Activated T-helper 1 cell treated with anti-CD3 and anti-CD28 coated beads, Interleukin-2, amount 50 U/mL, for 16 hours (primary cell): ENCODE data around the gene SPATS2.
"Not testable (repeated sequence)": the region's sequence is repeated elsewhere in the genome, so short reads cannot be mapped to it uniquely, and the experiment has no call there.

Source experiments
- DNase-seq, 2 donors: peaks; one replicate each; pipeline ENCODE4 v3.0.0-alpha.2; 2020; ENCODE audit warnings: low read depth in 1 of 2, low spot score in 1 of 2

SPATS2 gene

DNA sequence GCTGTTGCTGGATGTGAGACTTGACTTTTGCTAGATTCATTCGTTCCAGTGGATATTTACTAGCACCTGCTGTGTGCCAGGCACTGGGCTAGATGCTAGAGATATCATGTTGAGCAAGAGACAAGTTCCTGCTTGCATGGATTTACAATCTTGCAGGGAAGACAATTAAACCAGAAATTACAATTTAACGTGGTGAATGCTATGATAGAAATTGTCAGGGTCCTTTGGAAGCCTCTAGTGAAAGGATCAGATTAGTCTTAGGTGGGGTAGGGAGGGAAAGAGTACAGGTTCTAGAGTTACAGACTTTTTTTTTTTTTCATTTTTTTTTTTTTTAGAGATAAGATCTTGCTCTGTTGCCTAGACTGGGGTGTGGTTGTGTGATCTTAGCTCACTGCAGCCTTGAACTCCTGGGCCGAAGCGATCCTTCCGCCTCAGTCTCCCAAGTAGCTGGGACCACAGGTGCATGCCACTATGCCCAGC lies 36.7 kb downstream of the SPATS2 start:
- DNase-seq, result no peak

DNA sequence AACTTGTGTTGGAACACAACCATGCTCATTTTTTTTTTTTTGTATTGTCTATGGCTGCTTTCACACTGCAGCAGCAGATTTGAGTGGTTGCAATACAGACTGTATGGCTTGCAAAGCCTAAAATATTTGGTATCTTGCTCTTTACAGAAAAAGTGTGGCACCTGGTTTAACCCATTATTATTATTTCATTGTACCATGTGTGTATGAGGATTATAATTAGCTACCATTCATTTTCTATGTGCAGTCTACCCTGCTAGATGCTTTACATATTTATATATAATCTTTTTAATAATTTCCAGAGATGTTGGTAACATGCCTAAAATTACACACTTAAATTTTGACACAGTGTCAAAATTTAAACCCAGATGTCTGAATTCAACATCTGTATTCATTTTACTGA lies 37.7 kb downstream of the SPATS2 start:
- DNase-seq, result no peak

DNA sequence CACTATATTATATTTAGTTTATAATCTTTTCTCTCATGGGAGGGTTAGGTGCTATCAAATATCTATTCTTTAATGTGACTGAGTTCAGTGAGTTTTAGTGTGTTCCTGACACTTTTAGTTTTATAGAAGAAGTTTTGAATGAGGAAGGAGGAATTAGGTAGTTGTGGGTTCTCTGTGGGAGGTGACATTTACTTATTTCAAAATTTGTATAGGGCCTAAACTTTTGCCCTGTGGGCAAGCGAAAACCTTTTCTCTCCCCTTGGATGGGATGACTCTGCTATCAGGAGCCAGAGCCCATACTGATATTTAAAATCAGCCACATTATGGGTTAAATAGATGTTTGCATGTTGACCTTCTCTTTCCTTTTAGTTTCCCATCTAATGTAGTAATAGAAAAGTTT lies 43.6 kb downstream of the SPATS2 start:
- DNase-seq, result no peak

DNA sequence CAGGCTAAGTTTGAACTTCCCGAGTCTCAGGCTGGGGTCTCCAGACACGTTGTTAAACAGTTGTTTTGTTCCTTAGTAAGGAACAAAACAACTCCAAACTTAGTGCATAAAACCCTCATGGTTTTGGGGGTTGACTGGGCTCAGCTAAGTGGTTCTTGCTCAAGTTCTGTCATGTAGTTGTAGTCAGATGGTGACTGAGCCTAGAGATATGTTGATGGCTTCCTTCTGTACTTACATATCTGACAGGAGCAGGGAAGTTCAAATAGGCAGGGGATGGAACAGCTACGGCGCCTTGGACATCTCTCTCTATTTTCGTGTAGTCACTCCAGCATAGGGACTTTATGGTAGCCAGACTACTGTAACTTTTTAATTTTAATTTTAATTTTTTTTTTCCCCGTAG lies 45.7 kb downstream of the SPATS2 start:
- no peak for DNase-seq

DNA sequence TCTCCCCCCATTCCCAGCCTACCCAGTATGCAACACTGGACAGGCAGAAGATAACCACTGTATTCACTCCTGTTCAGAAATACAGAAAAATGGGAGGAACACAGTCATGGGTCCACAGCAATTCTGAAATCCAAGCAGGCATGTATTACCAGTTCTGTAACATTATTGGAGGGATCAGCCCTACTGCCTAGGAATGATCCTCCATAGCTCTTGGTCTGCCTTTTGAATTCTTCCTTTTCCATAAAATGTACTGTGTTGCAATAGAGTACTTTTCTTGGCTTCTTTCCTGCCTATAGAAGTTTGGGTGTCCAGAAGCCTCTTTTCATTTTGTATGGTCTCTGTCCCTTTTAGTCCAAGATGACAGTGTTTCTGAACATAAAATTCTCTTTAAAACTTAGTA lies 46.5 kb downstream of the SPATS2 start:
- no peak for DNase-seq

DNA sequence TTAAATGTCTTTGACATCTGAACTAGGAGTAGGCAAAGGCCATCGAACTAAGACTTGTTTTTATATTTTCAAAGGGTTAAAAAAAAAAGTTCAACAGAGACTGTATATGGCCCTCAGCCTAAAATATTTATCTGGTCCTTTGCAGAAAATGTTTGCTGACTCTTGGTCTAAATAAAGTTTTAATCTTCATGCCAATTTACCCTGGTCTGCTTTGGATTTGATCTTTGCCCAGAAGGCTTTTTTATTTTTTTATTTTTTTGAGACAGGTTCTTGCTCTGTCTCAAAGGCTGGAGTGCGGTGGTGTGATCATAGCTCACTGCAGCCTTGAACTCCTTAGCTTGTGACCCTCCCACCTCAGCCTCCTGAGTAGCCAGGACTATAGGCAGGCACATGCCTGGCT lies 47.1 kb downstream of the SPATS2 start:
- DNase-seq, result no peak

DNA sequence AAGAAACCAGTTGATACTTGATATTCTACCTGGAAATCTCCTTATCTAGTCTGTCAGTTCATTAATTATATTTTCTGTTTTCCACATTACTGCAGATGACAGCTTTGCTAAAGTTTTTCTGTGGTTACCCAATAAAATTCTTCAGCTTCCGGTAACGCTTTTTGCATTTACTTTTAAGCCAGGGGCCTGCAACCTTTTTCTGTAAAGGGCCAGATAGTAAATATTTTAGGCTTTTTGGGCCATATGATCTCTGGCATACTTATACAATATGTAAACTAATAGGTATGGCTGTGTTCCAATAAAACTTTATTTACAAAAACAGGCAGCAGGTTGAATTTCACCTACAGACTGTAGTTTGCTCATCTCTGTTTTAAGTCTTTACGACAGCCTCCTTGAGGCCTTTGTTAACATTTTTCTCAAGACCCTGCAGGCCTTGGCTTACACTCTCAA lies 48.3 kb downstream of the SPATS2 start:
- DNase-seq, result no peak

DNA sequence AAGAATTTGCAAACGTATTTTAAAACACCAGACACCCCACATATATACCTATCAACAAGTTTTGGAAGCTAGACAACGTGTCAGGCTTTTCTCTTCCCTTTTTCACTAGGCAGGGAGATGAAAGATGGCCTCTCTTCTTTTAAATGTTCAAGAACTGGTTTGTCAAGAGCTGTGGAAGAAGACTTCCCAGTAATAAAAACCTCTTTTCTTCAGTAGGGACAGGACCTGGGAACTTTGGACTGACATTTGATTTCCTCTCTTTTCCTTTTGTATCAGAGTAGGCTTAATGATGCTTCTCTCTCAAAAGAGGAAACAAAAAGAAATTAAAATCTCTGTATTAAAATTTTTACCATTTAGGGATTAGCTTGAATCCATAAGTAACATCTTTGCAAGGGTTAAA lies 49.6 kb downstream of the SPATS2 start:
- DNase-seq, result no peak

DNA sequence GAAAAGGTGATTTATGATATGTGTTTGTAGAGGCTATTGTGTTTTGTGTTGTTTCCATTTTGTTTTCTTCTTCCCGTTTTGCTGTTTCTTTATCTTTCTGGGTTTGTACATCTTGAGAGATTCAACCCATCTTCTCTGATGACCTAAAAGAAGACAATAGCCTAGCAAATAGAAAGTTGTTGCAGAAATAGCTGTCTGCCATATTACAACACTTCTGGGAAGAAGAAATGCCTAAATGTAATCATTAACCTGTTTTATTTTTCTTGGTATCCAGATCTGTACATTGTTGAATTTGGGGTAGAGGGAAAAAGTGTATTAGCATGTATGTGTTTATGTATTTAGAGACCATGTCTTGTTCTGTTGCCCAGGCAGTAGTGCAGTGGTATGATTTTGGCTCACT lies 50.3 kb downstream of the SPATS2 start:
- no peak for DNase-seq

DNA sequence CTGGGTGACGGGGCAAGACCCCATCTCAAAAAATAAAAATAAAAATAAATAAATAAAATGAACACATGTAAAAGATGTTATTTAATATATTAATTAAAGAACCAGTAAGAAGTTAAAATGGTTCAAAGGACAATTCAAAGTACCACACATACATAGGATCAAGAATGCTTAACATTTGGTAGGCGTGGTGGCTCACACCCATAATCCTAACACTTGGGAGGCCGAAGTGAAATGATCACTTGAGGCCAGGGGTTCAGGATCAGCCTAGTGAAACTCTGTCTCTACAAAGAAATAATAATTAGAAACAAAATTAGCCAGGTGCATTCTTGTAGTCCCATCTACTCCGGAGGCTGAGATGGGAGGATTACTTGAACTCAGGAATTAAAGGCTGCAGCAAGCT lies 53.3 kb downstream of the SPATS2 start:
- DNase-seq, result no peak

DNA sequence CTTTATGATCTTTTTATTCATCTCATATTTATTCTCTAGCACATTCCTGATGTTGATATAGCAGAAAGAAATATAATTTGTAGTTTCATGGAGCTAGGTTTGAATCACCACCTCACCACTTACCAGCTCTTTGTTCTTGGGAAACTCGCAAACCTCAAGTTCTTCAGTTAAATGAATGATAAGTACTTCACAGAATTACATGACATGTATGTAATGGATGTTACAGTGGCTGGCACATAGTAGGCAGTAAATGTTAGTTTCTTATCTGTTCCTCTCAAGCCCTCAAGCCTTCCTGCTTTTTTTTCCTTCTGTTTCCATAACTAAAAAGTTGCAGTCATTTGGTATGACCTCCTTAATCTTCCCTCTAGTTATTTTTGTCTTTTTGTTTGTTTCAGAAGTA lies 54.9 kb downstream of the SPATS2 start:
- DNase-seq, result no peak

DNA sequence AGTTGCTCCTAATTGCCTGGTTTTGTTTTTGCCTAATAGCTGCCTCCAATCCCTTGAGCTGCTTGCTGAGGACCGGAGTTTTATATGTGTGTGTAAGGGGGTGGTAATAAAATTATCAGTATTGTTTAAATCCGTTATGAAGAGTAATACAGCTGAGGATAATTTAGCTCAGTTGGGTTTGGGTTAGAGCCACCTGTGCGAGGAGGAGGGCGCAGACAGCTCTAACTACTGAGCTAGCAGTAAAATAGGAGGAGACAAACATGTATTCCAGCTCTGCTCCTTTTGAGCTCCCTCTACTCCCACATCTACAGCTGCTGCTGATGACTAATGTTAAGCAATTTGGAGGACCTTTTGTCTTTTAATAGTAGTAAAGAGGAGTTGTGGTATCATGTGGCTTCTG lies 61.5 kb downstream of the SPATS2 start:
- DNase-seq, result no peak

DNA sequence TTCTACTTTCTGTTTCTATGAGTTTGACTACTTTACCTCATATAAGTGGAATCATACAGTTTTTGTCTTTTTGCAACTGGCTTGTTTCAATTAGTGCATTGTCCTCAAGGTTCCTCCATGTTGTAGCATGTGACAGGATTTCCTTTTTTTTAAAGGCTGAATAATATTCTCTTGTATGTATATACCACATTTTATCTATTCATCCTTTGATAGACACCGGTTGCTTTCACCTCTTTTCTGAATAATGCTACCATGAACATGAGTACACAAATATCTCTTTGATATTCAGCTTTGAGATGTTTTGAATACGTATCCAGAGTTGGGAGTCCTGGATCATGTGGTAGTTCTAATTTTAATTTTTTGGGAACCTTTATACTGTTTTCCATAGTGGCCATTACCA lies 65.4 kb downstream of the SPATS2 start:
- DNase-seq, result no peak

DNA sequence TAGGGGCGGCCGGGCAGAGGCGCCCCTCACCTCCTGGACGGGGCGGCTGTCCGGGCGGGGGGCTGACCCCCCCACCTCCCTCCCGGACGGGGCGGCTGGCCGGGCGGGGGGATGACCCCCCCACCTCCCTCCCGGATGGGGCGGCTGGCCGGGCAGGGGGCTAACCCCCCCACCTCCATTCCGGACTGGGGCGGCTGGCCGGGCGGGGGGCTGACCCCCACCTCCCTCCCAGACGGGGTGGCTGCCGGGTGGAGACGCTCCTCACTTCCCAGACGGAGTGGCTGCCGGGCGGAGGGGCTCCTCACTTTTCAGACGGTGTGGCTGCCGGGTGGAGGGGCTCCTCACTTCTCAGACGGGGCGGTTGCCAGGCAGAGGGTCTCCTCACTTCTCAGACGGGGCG lies 69.5 kb downstream of the SPATS2 start:
- DNase-seq, result not testable (repeated sequence)

DNA sequence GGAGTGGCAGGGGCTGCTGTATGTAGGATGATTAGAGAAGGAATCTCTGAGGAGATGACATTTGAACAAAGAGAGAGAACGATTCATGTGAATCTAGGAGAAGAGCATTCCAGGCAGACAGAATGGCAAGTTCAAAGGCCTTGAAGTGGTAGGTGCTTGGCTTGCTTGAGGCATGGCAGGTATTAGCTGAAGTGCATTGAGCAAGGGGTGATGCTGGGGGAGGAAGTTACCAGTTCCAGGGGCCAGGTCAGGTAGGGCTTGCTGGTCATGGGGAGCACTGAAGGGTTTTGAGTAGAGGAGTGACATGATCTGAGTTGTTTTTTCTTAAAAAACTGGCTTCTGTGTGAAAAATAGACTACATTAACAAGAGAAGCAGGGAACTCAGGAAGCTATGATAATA lies 71.8 kb downstream of the SPATS2 start:
- DNase-seq, result no peak

DNA sequence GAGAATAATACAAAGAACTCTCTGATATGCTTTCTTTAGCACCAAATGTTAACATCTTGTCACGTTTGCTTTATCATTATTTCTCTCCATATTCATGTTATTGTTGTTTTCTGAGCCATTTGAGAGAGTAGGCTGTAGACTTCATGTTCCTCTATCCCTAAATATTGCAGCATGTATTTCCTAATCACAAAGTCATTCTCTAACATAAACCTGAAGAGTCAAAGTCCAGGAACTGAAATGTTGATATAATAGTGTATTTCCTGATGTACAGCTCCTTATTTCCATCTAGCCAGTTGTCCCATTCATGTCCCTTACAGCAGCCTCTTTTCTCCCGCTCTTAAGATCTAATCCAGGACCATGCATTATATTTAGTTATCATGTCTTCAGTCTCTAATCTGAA lies 72.8 kb downstream of the SPATS2 start:
- no peak for DNase-seq

DNA sequence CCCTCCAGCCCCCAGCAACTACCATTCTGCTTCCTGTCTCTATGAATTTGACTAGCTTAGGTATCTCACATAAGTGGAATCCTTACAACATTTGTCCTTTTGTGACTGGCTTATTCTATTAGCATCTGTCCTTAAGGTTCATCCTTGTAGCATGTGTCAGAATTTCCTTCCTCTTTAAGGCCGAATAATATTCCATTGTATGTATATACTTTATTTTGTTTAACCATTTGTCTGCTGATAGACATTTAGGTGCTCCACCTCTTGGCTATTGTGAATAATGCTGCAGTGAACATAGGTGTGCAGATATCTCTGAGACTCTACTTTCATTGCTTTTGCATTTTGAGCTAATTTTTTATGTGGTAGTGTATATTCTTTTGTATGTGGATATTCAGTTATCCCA lies 75.7 kb downstream of the SPATS2 start:
- no peak for DNase-seq

DNA sequence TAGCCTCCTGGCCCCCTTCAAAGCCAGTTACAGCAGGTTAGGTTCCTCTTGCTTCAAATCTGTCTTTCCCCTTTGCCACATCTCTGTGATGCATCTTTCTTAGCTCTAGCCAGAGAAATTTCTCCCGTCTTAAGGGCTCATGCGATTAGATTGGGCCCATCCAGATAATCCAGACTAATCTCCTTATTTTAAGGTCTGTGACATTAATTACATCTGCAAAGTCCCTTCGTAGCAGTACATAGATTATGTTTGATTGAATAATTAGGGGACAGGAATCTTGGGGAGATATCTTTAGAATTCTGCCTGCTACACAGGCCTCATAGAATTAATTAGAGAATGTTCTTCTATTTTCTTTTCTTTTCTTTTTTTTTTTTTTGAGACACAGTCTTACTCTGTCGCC lies 79.3 kb downstream of the SPATS2 start:
- DNase-seq, result no peak

DNA sequence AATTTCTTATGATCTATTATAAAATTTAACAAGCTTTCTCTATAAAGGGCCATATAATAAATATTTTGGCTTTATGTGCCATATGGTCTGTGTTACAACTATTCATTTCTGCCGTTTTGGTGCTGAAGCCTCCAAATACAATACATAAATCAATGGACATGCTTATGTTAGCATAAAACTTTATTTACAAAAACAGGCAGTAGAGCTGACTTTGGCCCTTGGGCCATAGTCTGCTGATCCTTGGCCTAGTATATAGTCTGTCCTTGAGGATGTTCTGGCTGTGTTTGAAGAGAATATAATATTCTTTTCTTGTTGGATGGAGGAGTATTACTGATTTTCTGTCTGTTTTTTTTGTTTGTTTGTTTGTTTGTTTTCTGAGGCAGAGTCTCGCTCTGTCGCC lies 81.6 kb downstream of the SPATS2 start:
- DNase-seq, result no peak

DNA sequence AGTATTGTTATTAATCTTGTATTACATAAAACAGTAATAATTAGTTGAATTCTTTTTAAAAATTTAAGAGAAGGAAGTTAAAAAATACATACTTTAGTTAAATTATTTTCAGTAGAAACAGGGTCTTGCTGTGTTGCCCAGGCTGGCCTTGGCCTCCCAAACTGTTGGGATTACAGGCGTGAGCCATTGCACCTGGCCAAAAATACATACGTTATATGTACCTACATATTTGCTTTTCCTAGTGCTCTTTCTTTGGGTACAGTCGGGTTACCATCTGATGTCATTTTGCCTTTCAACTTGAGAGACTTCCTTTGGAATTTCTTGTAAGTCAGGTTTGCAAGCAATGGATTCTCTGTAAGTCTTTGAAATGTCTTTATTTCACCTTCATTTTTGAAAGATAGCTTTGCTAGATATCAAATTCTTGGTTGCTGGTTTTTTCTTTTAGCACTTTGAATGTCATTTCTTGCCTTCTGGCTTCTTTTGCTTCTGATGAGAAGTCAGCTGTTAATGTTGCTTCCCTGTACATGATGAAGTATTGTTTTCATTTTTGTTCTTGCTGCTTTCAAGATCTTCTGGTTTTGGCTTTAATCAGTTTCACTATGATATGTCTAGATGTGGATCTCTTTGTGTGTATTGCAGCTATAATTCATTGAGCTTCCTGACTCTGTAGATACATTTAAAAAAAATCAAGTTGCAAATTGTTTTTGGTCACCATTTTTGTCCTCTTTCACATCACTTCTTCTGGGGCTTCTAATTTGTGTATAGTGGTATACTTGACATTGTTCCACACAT lies 84.4 kb downstream of the SPATS2 start:
- no peak for DNase-seq

DNA sequence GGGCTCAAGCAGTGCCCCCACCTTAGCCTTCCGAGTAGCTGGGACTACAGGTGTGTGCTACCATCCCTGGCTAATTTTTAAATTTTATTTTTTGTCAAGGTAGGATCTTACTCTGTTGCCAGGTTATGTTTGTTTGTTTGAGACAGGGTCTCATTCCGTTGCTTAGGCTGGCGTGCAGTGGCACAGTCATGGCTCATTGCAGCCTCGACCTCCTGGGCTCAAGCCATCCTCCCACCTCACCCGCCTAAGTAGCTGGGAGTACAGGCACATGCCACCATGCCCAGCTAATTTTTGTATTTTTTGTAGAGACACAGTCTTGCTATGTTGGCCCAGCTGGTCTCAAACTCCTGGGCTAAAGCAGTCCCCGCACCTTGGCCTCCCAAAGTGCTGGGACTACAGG lies 88.2 kb downstream of the SPATS2 start:
- no peak for DNase-seq

DNA sequence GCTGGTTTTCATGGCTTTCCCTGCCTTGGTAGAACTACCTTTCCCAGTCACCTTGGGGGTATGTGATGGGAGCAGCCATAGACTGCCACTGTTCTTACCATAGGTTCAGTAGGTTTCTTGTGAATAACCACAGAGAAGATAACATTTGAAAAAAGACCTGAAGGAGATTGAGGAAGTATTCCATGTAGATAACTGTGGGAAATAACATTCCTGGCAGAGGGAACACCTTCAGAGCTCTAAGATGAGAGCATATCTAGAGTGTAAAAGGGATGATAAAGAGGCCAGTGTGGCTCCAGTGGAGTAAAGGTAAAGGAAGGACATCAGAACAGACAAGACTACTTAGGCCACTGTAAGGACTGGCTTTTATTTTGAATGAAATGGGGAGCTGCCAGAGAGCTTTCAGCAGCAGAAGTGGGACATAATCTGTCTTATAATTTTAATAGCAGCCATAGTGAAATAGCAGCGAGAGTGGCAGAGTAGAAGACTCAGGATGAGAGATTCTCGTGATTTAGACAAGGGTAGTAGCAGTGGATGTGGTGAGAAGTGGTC lies 88.9 kb downstream of the SPATS2 start:
- no peak for DNase-seq

DNA sequence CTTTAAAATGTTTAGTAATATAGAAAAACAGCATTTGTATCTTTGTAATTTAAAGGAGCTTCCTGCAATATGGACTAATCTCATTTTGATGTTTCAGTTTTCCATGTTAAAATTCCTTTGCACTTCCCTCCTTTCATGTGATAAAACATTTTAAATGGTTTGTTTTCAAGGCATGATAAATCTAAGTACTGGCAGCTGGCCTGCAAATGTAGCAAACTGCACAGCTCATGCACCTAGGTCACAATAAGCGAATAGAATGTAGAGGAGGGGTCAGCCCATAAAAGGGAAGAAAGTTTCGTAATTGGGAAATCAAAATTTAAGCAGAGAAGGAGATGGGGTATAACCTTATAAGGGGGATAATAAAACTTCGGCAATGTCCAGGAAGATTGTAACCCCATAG lies 91.6 kb downstream of the SPATS2 start:
- DNase-seq, result no peak
